GM19099 (cell line): ENCODE results near the gene MALSU1.

Experiments used
- POLR2A ChIP-seq: IDR thresholded peaks from 3 replicates; pipeline ENCODE4 v1.6.1; 2011; ENCODE audit warnings: low read depth; ENCODE audit not compliant: insufficient read length; ENCODE audit errors: extremely low read depth

The MALSU1 gene

GRCh38 chr7:23357190-23358093, 58.3 kb downstream of the MALSU1 start:
- no peak for TF ChIP-seq POLR2A

- TF ChIP-seq POLR2A, result no peak
These were observed 59.1 kb downstream of the MALSU1 start for GRCh38 chr7:23358152-23358674.
